ENCODE measurements around the gene CADM1. TPM values are rescaled to one million over a fixed set of nuclear protein-coding genes. Genes with fewer than 3 reads are reported as not detected.

Gene CADM1
- polyA plus RNA-seq, 2 donors = 1.9 to 3.8 TPM

DNA sequence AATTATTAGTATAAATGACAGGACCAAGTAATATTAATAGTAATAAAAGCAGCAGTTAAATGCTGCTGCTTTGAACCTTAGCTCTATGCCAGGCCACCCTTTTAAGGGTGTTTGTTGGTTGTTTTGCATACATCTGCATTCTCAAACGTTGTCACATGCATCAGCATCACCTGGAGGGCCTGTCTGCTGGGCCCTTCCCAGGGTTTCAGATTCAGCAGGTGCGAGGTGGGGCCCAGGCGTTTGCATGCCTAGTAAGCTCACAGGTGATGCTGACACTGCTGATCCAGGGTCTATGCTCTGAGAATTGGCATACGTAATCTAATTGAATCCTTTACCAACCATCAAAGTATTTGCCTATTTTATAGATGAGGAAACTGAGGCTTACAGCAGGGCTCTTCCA, 246.5 kb downstream of the CADM1 start:
- Histone ChIP-seq H3K4me1 (ENCODE audit: control insufficient read depth in 2 of 2, insufficient read depth in 2 of 2, low read length in 1 of 2) (peaks cover 0 to 2% of the 10 kb centered on the region in 2 donors), H3K9me3 (ENCODE audit: control insufficient read depth in 2 of 2, insufficient read depth in 1 of 2, low read depth in 1 of 2, low read length in 1 of 2) (no peaks in the 10 kb centered on the region), H3K36me3 (ENCODE audit: control insufficient read depth in 2 of 2, insufficient read depth in 2 of 2, low read length in 1 of 2) (no peaks in the 10 kb centered on the region), H3K4me3 (ENCODE audit: low read depth in 1 of 2, low read length in 2 of 2) (no peak overlapping the region), H3K27ac (ENCODE audit: low read depth in 2 of 2, low read length in 1 of 2) (no peak overlapping the region), H3K27me3 (ENCODE audit: control insufficient read depth in 1 of 2, insufficient read depth in 2 of 2, low read length in 2 of 2) (no peaks in the 10 kb centered on the region)
- 69 to 73% methylated on average over 4 of the region's 4 CpGs for WGBS, 2 donors

DNA sequence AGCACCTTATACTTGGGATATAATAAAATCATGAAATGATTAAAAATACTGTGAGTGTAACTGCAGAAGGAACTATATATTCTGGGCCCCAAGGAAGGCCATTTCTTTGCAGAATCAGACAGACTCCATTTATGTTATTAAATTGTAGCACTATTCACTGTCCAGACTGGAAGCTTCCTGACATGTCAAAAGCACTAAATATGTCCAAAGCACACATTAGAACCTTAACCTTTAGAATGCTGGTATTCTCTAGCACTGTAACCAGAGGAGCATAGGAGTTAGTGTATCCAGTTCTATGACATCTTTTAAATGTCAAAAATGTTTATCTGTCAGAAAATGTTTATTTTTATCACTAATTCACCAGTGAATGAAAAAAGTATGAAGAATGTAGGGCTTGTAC, 246.9 kb downstream of the CADM1 start:
- Histone ChIP-seq H3K36me3 (ENCODE audit: control insufficient read depth in 2 of 2, insufficient read depth in 2 of 2, low read length in 1 of 2) (no peaks in the 10 kb centered on the region), H3K27me3 (ENCODE audit: control insufficient read depth in 1 of 2, insufficient read depth in 2 of 2, low read length in 2 of 2) (no peaks in the 10 kb centered on the region), H3K4me1 (ENCODE audit: control insufficient read depth in 2 of 2, insufficient read depth in 2 of 2, low read length in 1 of 2) (peaks cover 0 to 2% of the 10 kb centered on the region in 2 donors), H3K9me3 (ENCODE audit: control insufficient read depth in 2 of 2, insufficient read depth in 1 of 2, low read depth in 1 of 2, low read length in 1 of 2) (no peaks in the 10 kb centered on the region), H3K4me3 (ENCODE audit: low read depth in 1 of 2, low read length in 2 of 2) (no peak overlapping the region), H3K27ac (ENCODE audit: low read depth in 2 of 2, low read length in 1 of 2) (no peak overlapping the region)

DNA sequence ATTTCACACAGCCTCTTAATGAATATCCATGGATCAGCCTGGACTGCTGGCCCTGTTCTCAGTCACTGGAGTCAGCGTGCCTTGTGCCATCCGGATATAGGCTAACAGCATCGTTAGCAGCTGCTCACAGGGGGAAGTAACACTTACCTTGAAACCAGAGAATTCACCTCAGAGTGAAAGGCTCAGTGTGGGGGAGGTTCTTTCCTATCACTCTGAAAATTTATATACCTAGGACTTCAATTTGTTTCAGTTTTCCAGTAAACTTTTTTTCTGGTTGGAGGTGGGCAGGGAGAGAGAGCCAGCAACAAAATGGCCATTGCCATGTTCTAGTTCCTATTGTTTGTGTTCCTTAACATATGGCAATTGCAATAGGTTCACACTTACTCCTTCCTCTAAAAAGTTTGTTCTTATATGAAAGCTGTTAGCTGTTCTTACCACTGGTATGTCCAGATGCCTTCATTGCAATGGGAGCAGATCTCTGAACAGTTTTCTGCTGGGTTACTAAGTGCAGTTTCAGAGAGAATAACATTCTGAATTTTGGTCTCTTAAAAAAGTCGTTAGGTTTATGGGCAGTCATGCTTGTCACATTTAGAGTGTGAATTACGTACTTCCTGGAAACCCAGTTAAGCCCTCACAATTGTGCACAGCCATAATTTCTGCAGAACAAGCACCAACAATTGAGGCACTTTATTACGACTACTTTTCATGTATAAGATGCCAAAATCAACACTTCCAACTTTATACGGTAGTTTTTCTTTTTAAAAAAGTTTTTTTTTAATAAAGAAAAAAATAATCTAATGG, 247.6 kb downstream of the CADM1 start:
- peaks cover 0 to 2% of the 10 kb centered on the region in 2 donors for H3K4me1 ChIP-seq (ENCODE audit: control insufficient read depth in 2 of 2, insufficient read depth in 2 of 2, low read length in 1 of 2)
- 55% methylated on average over 7 of the region's 7 CpGs for WGBS, 2 donors
- no peaks in the 10 kb centered on the region for H3K9me3 ChIP-seq (ENCODE audit: control insufficient read depth in 2 of 2, insufficient read depth in 1 of 2, low read depth in 1 of 2, low read length in 1 of 2)
- no peaks in the 10 kb centered on the region for H3K36me3 ChIP-seq (ENCODE audit: control insufficient read depth in 2 of 2, insufficient read depth in 2 of 2, low read length in 1 of 2)
- H3K27me3 ChIP-seq (ENCODE audit: control insufficient read depth in 1 of 2, insufficient read depth in 2 of 2, low read length in 2 of 2) = no peaks in the 10 kb centered on the region
- no peak overlapping the region for H3K27ac ChIP-seq (ENCODE audit: low read depth in 2 of 2, low read length in 1 of 2)
- H3K4me3 ChIP-seq (ENCODE audit: low read depth in 1 of 2, low read length in 2 of 2) = no peak overlapping the region

DNA sequence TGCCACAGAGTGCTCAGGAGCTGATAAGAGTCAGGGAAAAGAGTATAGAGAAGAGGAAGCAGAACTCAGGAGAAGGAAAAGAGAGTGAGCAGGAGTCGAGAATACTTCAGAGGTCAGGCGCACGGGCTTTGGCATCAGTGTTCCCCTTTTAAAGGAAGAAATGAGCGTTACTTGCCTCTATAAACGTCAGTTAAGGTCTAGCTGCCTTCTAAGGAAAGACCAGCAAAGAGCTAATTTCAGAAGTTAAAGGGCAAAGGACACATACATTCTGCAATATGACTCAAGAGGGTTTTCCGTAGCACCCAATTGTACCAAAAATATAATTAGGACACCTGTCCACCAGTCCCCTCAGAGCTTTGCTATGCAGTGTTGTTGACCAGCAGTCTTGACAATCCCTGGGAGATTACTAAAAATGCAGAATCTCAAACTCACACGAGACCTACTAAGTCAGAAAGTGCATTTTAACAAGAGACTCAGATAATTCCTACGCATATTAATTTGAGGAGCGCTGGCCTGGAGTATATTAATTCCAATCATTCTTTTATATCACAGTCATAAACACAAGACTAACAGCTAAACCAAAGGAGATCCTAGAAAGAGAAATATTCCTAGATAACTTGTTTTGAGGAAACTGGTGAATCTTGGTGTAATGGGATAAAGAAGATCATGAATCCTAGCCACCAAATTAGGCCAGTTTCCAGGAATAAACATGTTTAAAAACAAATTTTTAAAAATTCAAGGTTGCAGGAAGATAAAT, 249.0 kb downstream of the CADM1 start:
- no peaks in the 10 kb centered on the region for H3K9me3 ChIP-seq (ENCODE audit: control insufficient read depth in 2 of 2, insufficient read depth in 1 of 2, low read depth in 1 of 2, low read length in 1 of 2)
- H3K27me3 ChIP-seq (ENCODE audit: control insufficient read depth in 1 of 2, insufficient read depth in 2 of 2, low read length in 2 of 2) = no peaks in the 10 kb centered on the region
- no peaks in the 10 kb centered on the region for H3K36me3 ChIP-seq (ENCODE audit: control insufficient read depth in 2 of 2, insufficient read depth in 2 of 2, low read length in 1 of 2)
- H3K27ac ChIP-seq (ENCODE audit: low read depth in 2 of 2, low read length in 1 of 2) = no peak overlapping the region
- 61 to 70% methylated on average over 9 of the region's 9 CpGs for WGBS, 2 donors
- no peak overlapping the region for H3K4me3 ChIP-seq (ENCODE audit: low read depth in 1 of 2, low read length in 2 of 2)
- peaks cover 0 to 2% of the 10 kb centered on the region in 2 donors for H3K4me1 ChIP-seq (ENCODE audit: control insufficient read depth in 2 of 2, insufficient read depth in 2 of 2, low read length in 1 of 2)

DNA sequence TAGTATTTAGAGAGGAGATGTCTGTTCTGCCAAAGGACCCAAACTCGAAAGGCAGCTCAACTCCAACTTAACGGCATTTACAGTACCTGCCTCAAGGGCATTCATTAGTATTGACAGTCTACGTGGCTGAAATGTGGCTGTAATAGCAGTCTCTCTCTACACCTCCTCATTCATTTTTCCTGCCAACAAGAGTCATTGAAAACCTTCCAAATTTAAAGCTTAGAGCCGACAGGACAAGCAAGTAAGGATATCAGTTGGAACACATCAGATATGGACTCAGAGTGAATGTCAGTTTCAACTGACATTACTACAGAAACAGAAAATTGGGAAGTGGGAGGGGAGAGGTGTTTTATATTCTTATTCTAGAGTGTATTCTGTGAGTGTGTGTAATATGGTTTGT, 253.1 kb downstream of the CADM1 start:
- H3K27ac ChIP-seq (ENCODE audit: low read depth in 2 of 2, low read length in 1 of 2) = no peak overlapping the region
- H3K9me3 ChIP-seq (ENCODE audit: control insufficient read depth in 2 of 2, insufficient read depth in 1 of 2, low read depth in 1 of 2, low read length in 1 of 2) = no peaks in the 10 kb centered on the region
- no peaks in the 10 kb centered on the region for H3K27me3 ChIP-seq (ENCODE audit: control insufficient read depth in 1 of 2, insufficient read depth in 2 of 2, low read length in 2 of 2)
- H3K4me1 ChIP-seq (ENCODE audit: control insufficient read depth in 2 of 2, insufficient read depth in 2 of 2, low read length in 1 of 2) = no peaks in the 10 kb centered on the region
- no peaks in the 10 kb centered on the region for H3K36me3 ChIP-seq (ENCODE audit: control insufficient read depth in 2 of 2, insufficient read depth in 2 of 2, low read length in 1 of 2)
- no peak overlapping the region for H3K4me3 ChIP-seq (ENCODE audit: low read depth in 1 of 2, low read length in 2 of 2)
- 40 to 58% methylated on average over 4 of the region's 4 CpGs for WGBS, 2 donors

DNA sequence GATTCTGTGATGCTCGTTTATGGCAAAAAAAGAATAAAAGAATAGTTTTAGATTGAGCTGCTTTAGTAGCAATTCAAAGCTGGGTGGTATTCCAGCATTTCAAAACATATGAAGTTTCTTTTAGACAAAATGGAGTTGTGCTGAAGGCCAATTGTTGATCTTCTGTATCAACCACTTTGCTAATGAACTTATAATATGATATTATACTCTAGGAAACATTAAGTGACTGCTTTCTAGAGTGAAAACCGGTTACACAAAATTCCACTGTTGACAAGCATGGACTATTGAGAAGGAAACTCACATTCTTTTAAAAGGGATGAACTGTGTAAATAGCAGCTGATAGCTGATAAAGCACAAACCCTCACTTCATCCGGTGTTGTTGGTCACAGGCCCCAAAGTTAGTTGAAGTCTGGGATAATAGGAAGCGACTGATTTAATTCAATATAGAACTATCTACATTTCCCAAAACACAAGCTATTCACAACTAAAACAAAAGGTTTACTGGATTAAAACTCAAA, 255.1 kb downstream of the CADM1 start:
- Histone ChIP-seq H3K4me3 (ENCODE audit: low read depth in 1 of 2, low read length in 2 of 2) (no peak overlapping the region), H3K27ac (ENCODE audit: low read depth in 2 of 2, low read length in 1 of 2) (no peak overlapping the region), H3K4me1 (ENCODE audit: control insufficient read depth in 2 of 2, insufficient read depth in 2 of 2, low read length in 1 of 2) (no peaks in the 10 kb centered on the region), H3K36me3 (ENCODE audit: control insufficient read depth in 2 of 2, insufficient read depth in 2 of 2, low read length in 1 of 2) (no peaks in the 10 kb centered on the region), H3K9me3 (ENCODE audit: control insufficient read depth in 2 of 2, insufficient read depth in 1 of 2, low read depth in 1 of 2, low read length in 1 of 2) (no peaks in the 10 kb centered on the region), H3K27me3 (ENCODE audit: control insufficient read depth in 1 of 2, insufficient read depth in 2 of 2, low read length in 2 of 2) (no peaks in the 10 kb centered on the region)
- 54 to 63% methylated on average over 4 of the region's 4 CpGs for WGBS, 2 donors

DNA sequence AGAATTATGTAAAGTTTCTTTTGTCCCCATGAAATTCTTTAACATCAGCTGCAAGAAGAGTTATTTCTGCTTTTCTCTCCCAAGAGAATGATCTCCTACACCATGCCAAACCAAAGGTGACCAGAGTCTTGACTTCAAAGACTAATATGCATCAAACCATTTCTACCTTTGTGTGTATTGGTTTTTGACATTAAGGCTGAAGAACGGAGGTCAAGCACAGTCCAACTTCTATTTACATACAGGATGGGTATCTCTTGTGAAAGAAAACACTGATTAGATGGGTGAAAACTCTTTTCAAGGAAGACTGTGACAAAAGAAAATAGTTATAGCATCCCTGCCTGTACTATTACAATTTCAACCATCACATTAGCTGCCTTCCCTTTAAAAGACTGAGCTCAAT, 256.3 kb downstream of the CADM1 start:
- WGBS, 2 donors = 74 to 75% methylated on average over 1 of the region's 1 CpG
- Histone ChIP-seq H3K4me3 (ENCODE audit: low read depth in 1 of 2, low read length in 2 of 2) (no peak overlapping the region), H3K27me3 (ENCODE audit: control insufficient read depth in 1 of 2, insufficient read depth in 2 of 2, low read length in 2 of 2) (no peaks in the 10 kb centered on the region), H3K36me3 (ENCODE audit: control insufficient read depth in 2 of 2, insufficient read depth in 2 of 2, low read length in 1 of 2) (no peaks in the 10 kb centered on the region), H3K27ac (ENCODE audit: low read depth in 2 of 2, low read length in 1 of 2) (no peak overlapping the region), H3K9me3 (ENCODE audit: control insufficient read depth in 2 of 2, insufficient read depth in 1 of 2, low read depth in 1 of 2, low read length in 1 of 2) (no peaks in the 10 kb centered on the region), H3K4me1 (ENCODE audit: control insufficient read depth in 2 of 2, insufficient read depth in 2 of 2, low read length in 1 of 2) (no peaks in the 10 kb centered on the region)

DNA sequence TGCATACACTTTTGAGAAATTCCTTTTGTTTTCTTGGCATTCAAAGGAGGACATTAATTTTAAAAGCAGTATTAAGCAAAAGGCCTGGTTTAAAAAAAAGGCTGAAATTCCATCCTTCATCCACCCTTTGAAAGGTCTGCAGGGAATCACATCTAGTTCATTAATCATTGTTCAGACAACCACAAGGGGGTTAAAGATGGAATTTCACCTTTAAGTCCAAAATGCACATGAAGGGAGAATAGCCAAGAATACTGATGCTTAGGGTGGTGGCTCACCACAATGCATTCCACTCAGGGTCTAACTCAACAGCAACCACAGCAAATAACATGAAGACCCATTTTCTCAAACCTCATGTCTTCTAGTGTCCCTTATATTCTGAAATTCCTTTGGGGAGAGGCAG, 256.9 kb downstream of the CADM1 start:
- Histone ChIP-seq H3K4me3 (ENCODE audit: low read depth in 1 of 2, low read length in 2 of 2) (no peak overlapping the region), H3K9me3 (ENCODE audit: control insufficient read depth in 2 of 2, insufficient read depth in 1 of 2, low read depth in 1 of 2, low read length in 1 of 2) (no peaks in the 10 kb centered on the region), H3K4me1 (ENCODE audit: control insufficient read depth in 2 of 2, insufficient read depth in 2 of 2, low read length in 1 of 2) (no peaks in the 10 kb centered on the region), H3K27ac (ENCODE audit: low read depth in 2 of 2, low read length in 1 of 2) (no peak overlapping the region), H3K27me3 (ENCODE audit: control insufficient read depth in 1 of 2, insufficient read depth in 2 of 2, low read length in 2 of 2) (no peaks in the 10 kb centered on the region), H3K36me3 (ENCODE audit: control insufficient read depth in 2 of 2, insufficient read depth in 2 of 2, low read length in 1 of 2) (no peaks in the 10 kb centered on the region)

DNA sequence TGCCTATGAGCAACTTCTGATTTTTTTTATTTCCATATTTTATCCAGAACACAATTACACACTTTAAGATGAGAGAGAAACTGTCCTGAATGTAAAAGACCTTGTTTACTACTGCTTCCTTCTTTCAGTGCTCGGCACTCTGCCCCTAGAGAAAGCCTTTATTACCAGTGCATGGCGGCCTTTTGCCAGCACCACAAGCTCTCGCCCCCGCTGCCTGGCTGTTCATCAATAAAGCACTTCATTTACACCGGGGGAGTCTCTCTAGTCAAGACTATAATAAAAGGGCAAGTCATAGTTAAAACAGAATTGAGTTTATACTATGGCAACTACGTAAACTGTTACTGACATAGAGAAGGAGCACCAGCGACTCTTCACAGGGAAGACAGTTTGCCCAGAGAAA, 259.5 kb downstream of the CADM1 start:
- Histone ChIP-seq H3K27me3 (ENCODE audit: control insufficient read depth in 1 of 2, insufficient read depth in 2 of 2, low read length in 2 of 2) (no peaks in the 10 kb centered on the region), H3K27ac (ENCODE audit: low read depth in 2 of 2, low read length in 1 of 2) (no peak overlapping the region), H3K4me1 (ENCODE audit: control insufficient read depth in 2 of 2, insufficient read depth in 2 of 2, low read length in 1 of 2) (no peaks in the 10 kb centered on the region), H3K36me3 (ENCODE audit: control insufficient read depth in 2 of 2, insufficient read depth in 2 of 2, low read length in 1 of 2) (no peaks in the 10 kb centered on the region), H3K4me3 (ENCODE audit: low read depth in 1 of 2, low read length in 2 of 2) (no peak overlapping the region), H3K9me3 (ENCODE audit: control insufficient read depth in 2 of 2, insufficient read depth in 1 of 2, low read depth in 1 of 2, low read length in 1 of 2) (no peaks in the 10 kb centered on the region)
- 69 to 74% methylated on average over 7 of the region's 7 CpGs for WGBS, 2 donors
